A549 (cell line): ENCODE data around the gene TICAM1. TPM values are rescaled to one million over a fixed set of nuclear protein-coding genes. Genes with fewer than 3 reads are reported as not detected.

Source experiments
- ATAC-seq, 2 experiments: fragments of 200-7000 bp in 1 of 2; fragments of >200 bp in 1 of 2; cut with Nextera tagmentation in 1 of 2; cut with Tn5 transposase in 1 of 2; 3 replicates each; pipeline versions ENCODE4 v1.8.0 to v1.9.1; 2018 to 2020; ENCODE audit warnings: mild to moderate bottlenecking in 1 of 2, moderate library complexity in 1 of 2
- CTCF ChIA-PET: fragments of 300-600 bp; sonication (Branson Sonifier 250); formaldehyde crosslinking; extraction: SDS; loops from one replicate; lab custom pipeline; 2021; ENCODE audit warnings: antibody characterized with exemption, inconsistent platforms; lab: Yijun Ruan, JAX
- POLR2A ChIA-PET: fragments of 350-600 bp; formaldehyde crosslinking; extraction: SDS; loops from one replicate; lab custom pipeline; 2021; ENCODE audit warnings: antibody characterized with exemption, inconsistent platforms; lab: Yijun Ruan, JAX
- DNase-seq, 2 experiments: peaks; one replicate each; pipeline versions ENCODE4 v3.0.0 to v3.0.0-alpha.2; 2011 to 2016; ENCODE audit warnings: low read depth in 1 of 2, low spot score in 1 of 2
- FAIRE-seq: peaks from 2 replicates; lab custom pipeline; 2011; peaks lifted over from hg19 to GRCh38; lab: Jason Lieb, UNC
- H3K27ac ChIP-seq, 2 experiments: fragments of >200 bp; sonication (Bioruptor Twin); formaldehyde crosslinking; 3 replicates each; pipeline ENCODE4 v1.5.1; 2016 to 2017
- H3K4me1 ChIP-seq: fragments of >200 bp; sonication (Bioruptor Twin); formaldehyde crosslinking; 3 replicates; pipeline ENCODE4 v1.6.1; 2016
- H3K4me2 ChIP-seq: fragments of >200 bp; sonication (Bioruptor Twin); formaldehyde crosslinking; 3 replicates; pipeline ENCODE4 v1.6.1; 2016
- H3K4me3 ChIP-seq: fragments of >200 bp; sonication (Bioruptor Twin); formaldehyde crosslinking; 3 replicates; pipeline ENCODE4 v1.5.1; 2016
- H3K9me3 ChIP-seq: fragments of >200 bp; sonication (Bioruptor Twin); formaldehyde crosslinking; 3 replicates; pipeline ENCODE4 v1.6.1; 2016
- BHLHE40 ChIP-seq: IDR thresholded peaks from 2 replicates; pipeline ENCODE4 v1.6.1; 2012; ENCODE audit warnings: low read depth, low read length, inconsistent platforms
- CBX2 ChIP-seq: fragments of 200-600 bp; sonication (generic); IDR thresholded peaks from 2 replicates; pipeline ENCODE4 v1.6.1; 2016; ENCODE audit warnings: low read depth, mild to moderate bottlenecking, borderline replicate concordance
- CBX8 ChIP-seq: fragments of 200-600 bp; sonication (generic); IDR thresholded peaks from 2 replicates; pipeline ENCODE4 v1.6.1; 2016
- EP300 ChIP-seq, 2 experiments: fragments of >200 bp; sonication (Bioruptor Twin); formaldehyde crosslinking; IDR thresholded peaks; 2 replicates in 1 of 2; 3 replicates in 1 of 2; pipeline ENCODE4 v1.6.1; 2016 to 2017
- ESRRA ChIP-seq: fragments of 150-350 bp; IDR thresholded peaks from 2 replicates; pipeline ENCODE4 v1.6.1; 2014; ENCODE audit warnings: mild to moderate bottlenecking, low read length, borderline replicate concordance
- FOXS1 ChIP-seq: fragments of 250-450 bp; sonication (Bioruptor Pico); IDR thresholded peaks from 2 replicates; pipeline ENCODE4 v1.5.0; 2020; ENCODE audit warnings: mild to moderate bottlenecking, moderate library complexity
- GATA3 ChIP-seq: IDR thresholded peaks from 2 replicates; pipeline ENCODE4 v1.6.1; 2012; ENCODE audit warnings: borderline replicate concordance
- HEYL ChIP-seq: fragments of 250-450 bp; sonication (Bioruptor Pico); IDR thresholded peaks from 2 replicates; pipeline ENCODE4 v1.8.0; 2021; ENCODE audit warnings: mild to moderate bottlenecking, moderate library complexity
- HOXA7 ChIP-seq: fragments of 250-450 bp; sonication (Bioruptor Pico); IDR thresholded peaks from 2 replicates; pipeline ENCODE4 v1.5.0; 2020; ENCODE audit warnings: mild to moderate bottlenecking, moderate library complexity
- JUN ChIP-seq, 2 experiments: fragments of >200 bp; sonication (Bioruptor Twin); formaldehyde crosslinking; IDR thresholded peaks; 2 replicates in 1 of 2; 3 replicates in 1 of 2; pipeline ENCODE4 v1.6.1; 2016 to 2017
- KDM1A ChIP-seq: fragments of 200-600 bp; sonication (generic); IDR thresholded peaks from 2 replicates; pipeline ENCODE4 v1.6.1; 2016; ENCODE audit warnings: low read depth, mild to moderate bottlenecking
- MAFK ChIP-seq: fragments of 450-650 bp; IDR thresholded peaks from 2 replicates; pipeline ENCODE4 v1.6.1; 2014; ENCODE audit not compliant: partially characterized antibody
- MAZ ChIP-seq: fragments of 150-350 bp; IDR thresholded peaks from 2 replicates; pipeline ENCODE4 v1.6.1; 2014; ENCODE audit warnings: antibody characterized with exemption, low read depth, low read length, borderline replicate concordance
- PHF8 ChIP-seq: fragments of 200-600 bp; sonication (generic); IDR thresholded peaks from 2 replicates; pipeline ENCODE4 v1.6.1; 2016; ENCODE audit warnings: low read depth, mild to moderate bottlenecking, antibody characterized with exemption, moderate library complexity, borderline replicate concordance
- POLR2A ChIP-seq: IDR thresholded peaks from 2 replicates; pipeline ENCODE4 v1.6.1; 2012; ENCODE audit warnings: mild to moderate bottlenecking, low read length
- RFX5 ChIP-seq: fragments of 450-650 bp; IDR thresholded peaks from 2 replicates; pipeline ENCODE4 v1.7.1; 2014; ENCODE audit warnings: antibody characterized with exemption, mild to moderate bottlenecking, moderate library complexity
- TP53 ChIP-seq: fragments of 250-450 bp; sonication (Bioruptor Pico); IDR thresholded peaks from 2 replicates; pipeline ENCODE4 v1.5.0; 2021; ENCODE audit warnings: mild to moderate bottlenecking, moderate library complexity
- ZC3H11A ChIP-seq: fragments of 450-650 bp; IDR thresholded peaks from 2 replicates; pipeline ENCODE4 v1.6.1; 2014; ENCODE audit warnings: antibody characterized with exemption, mild to moderate bottlenecking
- WGBS: methylation state at CpG from one replicate; pipeline ENCODE4 v1.1.6; 2017; ENCODE audit errors: missing lambda C conversion rate; 5-methylcytosine and 5-hydroxymethylcytosine counted together
- polyA minus RNA-seq: library from RNA; depleted of rRNA, polyadenylated mRNA; stranded (reverse); fragments of >200 nt; gene quantifications from 2 replicates; pipeline ENCODE4 v1.2.3, GENCODE V29; 2011; rRNA and poly(A)+ RNA removed
- polyA plus RNA-seq, 4 experiments: library from polyadenylated mRNA; depleted of rRNA in 3 of 4; stranded (reverse); fragments of >200 nt; fragmentation: RNase III in 1 of 4; extraction: RNeasy Plus Mini Kit Qiagen cat#74134 plus additional on column Dnase treatment in 1 of 4; gene quantifications; 2 replicates in 3 of 4; 3 replicates in 1 of 4; pipeline ENCODE4 v1.2.3, GENCODE V29; 2011 to 2017
- TF ChIP-seq, protein P1 (sequence below): fragments of 250-450 bp; sonication (Bioruptor Pico); IDR thresholded peaks from 2 replicates; pipeline ENCODE4 v1.5.0; 2021; ENCODE audit warnings: mild to moderate bottlenecking, moderate library complexity, borderline replicate concordance
- TF ChIP-seq, protein P2 (sequence below): IDR thresholded peaks from 2 replicates; pipeline ENCODE4 v1.6.1; 2012
- TF ChIP-seq, protein P3 (sequence below): fragments of 450-650 bp; IDR thresholded peaks from 2 replicates; pipeline ENCODE4 v1.6.1; 2014; ENCODE audit warnings: antibody characterized with exemption
- TF ChIP-seq, protein P4 (sequence below): fragments of >200 bp; sonication (Bioruptor Twin); formaldehyde crosslinking; IDR thresholded peaks from 3 replicates; pipeline ENCODE4 v1.5.1; 2016

TICAM1 gene
- polyA plus RNA-seq (2011; rRNA removed) (0.78 and 2.0 TPM in 2 replicates), polyA plus RNA-seq (2017; fragmentation: RNase III; extraction: RNeasy Plus Mini Kit Qiagen cat#74134 plus additional on column Dnase treatment) (3.8 to 4.0 TPM (median 3.9 TPM) in 3 replicates), polyA minus RNA-seq (0.92 and 0.95 TPM in 2 replicates)
- polyA plus RNA-seq (2012; cell fraction: cytosol; rRNA removed) = 1.2 and 2.2 TPM in 2 replicates
- 2.6 and 3.8 TPM in 2 replicates for polyA plus RNA-seq (2012; cell fraction: nucleus; rRNA removed)

DNA sequence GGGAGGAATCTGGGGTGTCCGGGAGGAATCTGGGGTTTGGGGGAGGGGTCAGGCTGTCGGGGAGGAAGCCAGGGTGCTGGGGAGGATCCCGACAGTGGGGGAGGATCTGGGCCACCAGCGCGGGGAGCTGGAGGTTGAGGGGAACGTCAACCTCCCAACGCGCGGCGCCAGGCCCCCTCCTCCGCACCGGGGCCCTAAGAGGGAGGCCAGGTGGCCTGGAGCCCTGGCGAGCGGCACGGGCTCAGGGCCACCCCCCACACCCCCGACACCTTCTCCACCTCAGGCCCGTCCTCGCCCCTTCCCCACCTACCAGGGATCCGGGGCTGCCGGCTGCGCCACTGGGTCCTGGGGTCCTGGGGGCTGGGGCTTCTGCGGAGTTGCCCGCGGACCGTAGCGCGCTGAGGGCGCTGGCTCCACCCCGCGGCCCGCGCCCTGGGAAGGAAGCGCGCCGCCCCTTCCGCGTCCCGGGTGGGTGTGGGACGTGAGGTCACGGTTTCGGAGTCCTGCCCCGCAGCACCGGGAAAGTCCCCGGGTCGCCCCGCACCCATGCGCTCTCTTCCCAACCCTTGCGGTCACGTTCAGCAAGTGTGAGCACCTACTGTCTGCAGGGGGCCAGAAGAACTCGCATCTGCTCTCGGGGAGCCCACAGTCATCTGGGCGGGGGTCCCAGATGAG is at the start of gene TICAM1:
TICAM1 (minus strand) TSS at position 409 of the 675 bp plus-strand sequence. CDS start 13,335 bp downstream, outside the sequence.
- POLR2A ChIA-PET = interaction anchor here (1.3 kb wide), 1 partner anchor 19 kb away, joined by 12 read pairs; no protein-coding TSS in a partner anchor
- 1% methylated on average over 14 of the region's 52 CpGs for WGBS
- Histone ChIP-seq H3K9me3 (no peaks in the 10 kb centered on the region), H3K4me1 (peaks cover 19% of the 10 kb centered on the region), H3K27ac (peak within 1 kb of the TSS; percentile 89 to 95)
- ATAC-seq = peak; percentile 87 to 90
- CTCF ChIA-PET = interaction anchor here (1.0 to 2.8 kb wide), 6 partner anchors 9 to 80 kb away, joined by 3 to 15 read pairs (median 5); no protein-coding TSS in a partner anchor
- peak; percentile 48 to 58 for DNase-seq
- TF ChIP-seq FOXS1 (CRISPR knock-in tag) = no peak
- TF ChIP-seq CBX2 = no peak
- TF ChIP-seq TP53 (CRISPR knock-in tag) = no peak
- no peak for TF ChIP-seq ESRRA
- TF ChIP-seq, protein P1, sequence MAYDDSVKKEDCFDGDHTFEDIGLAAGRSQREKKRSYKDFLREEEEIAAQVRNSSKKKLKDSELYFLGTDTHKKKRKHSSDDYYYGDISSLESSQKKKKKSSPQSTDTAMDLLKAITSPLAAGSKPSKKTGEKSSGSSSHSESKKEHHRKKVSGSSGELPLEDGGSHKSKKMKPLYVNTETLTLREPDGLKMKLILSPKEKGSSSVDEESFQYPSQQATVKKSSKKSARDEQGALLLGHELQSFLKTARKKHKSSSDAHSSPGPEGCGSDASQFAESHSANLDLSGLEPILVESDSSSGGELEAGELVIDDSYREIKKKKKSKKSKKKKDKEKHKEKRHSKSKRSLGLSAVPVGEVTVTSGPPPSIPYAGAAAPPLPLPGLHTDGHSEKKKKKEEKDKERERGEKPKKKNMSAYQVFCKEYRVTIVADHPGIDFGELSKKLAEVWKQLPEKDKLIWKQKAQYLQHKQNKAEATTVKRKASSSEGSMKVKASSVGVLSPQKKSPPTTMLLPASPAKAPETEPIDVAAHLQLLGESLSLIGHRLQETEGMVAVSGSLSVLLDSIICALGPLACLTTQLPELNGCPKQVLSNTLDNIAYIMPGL = no peak
- no peak for TF ChIP-seq MAFK
- TF ChIP-seq POLR2A = peak; percentile 67
- no peak for TF ChIP-seq HOXA7 (CRISPR knock-in tag)
- TF ChIP-seq EP300 (IDR thresholded peaks at IDR 0.05) = no peak
- TF ChIP-seq BHLHE40 = peak; percentile 55; the same call in 1 of the 2 replicates
- TF ChIP-seq MAZ = no peak
- peak; percentile 46; the same call in 1 of the 2 replicates for TF ChIP-seq PHF8
- TF ChIP-seq HEYL (CRISPR knock-in tag) = no peak
- TF ChIP-seq ZC3H11A = no peak
- no peak for TF ChIP-seq GATA3
- TF ChIP-seq, protein P2, sequence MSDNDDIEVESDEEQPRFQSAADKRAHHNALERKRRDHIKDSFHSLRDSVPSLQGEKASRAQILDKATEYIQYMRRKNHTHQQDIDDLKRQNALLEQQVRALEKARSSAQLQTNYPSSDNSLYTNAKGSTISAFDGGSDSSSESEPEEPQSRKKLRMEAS = peak; percentile 39; the same call in 1 of the 2 replicates
- no peak for TF ChIP-seq KDM1A
- TF ChIP-seq JUN (IDR thresholded peaks at IDR 0.05) = peak in 1 of 2 experiments; percentile 19; a peak in 1 of 5 replicates
- no peak for TF ChIP-seq CBX8
- TF ChIP-seq, all 56 proteins: peak for 5
- H3K4me3 ChIP-seq = peak within 1 kb of the TSS; percentile 81
- FAIRE-seq = no peak
- H3K4me2 ChIP-seq = peak within 1 kb of the TSS; percentile 88

DNA sequence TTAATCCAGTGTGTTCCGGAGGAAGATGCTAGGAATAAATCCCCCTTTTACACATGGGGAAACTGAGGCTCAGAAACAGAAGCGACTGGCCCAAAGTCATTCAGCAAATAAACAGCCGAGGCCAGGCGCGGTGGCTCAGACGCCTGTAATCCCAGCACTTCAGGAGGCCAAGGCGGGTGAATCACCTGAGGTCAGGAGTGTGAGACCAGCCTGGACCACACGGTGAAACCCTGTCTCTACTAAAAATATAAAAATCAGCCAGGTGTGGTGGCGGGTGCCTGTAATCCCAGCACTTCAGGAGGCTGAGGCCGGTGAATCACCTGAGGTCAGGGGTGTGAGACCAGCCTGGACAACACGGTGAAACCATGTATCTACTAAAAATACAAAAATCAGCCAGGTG is 47.5 kb upstream of the TICAM1 start:
- Histone ChIP-seq H3K4me3 (no peak overlapping the region), H3K9me3 (no peaks in the 10 kb centered on the region), H3K4me2 (no peak overlapping the region)
- DNase-seq = no peak
- WGBS = 79% methylated on average over 11 of the region's 11 CpGs
- ATAC-seq = no peak
- no peak for TF ChIP-seq BHLHE40
- TF ChIP-seq, all 56 proteins: peak for 0
- Histone ChIP-seq H3K4me1 (no peaks in the 10 kb centered on the region), H3K27ac (no peak overlapping the region)
- CTCF ChIA-PET = interaction anchor here (1.2 kb wide), 1 partner anchor 154 kb away, joined by 3 read pairs; no protein-coding TSS in a partner anchor
- POLR2A ChIA-PET = interaction anchor here (0.7 kb wide), 1 partner anchor 32 kb away, joined by 3 read pairs; no protein-coding TSS in a partner anchor
- no peak for FAIRE-seq

DNA sequence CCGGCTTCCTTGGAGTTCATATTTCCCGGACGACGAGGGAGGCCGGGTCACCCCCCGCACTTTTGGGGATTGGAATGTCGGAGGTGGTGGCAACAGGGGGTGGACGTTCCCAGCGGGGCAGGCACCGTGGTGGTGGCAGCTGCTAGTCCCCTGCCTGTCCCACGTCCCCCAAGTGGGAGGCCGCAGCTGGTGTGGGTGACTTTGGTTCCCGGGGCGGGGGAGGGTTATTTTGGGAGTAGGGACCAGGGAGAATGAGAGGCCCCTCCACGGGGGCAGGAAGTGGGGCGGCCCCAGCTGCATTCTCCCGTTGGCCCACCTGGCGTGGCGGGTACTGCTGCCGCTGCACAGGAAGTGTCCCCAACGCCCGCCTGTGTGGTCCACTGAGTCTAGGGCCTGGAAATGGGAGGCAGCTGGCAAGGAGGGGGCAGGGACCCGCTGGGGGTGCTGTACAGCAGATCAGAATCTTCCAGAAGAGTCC is 47.0 kb upstream of the TICAM1 start:
- TF ChIP-seq HOXA7 (CRISPR knock-in tag) = no peak
- TF ChIP-seq, protein P3, sequence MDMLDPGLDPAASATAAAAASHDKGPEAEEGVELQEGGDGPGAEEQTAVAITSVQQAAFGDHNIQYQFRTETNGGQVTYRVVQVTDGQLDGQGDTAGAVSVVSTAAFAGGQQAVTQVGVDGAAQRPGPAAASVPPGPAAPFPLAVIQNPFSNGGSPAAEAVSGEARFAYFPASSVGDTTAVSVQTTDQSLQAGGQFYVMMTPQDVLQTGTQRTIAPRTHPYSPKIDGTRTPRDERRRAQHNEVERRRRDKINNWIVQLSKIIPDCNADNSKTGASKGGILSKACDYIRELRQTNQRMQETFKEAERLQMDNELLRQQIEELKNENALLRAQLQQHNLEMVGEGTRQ = no peak
- TF ChIP-seq EP300 (IDR thresholded peaks at IDR 0.05) = no peak
- TF ChIP-seq PHF8 = no peak
- TF ChIP-seq RFX5 = no peak
- TF ChIP-seq, protein P4, sequence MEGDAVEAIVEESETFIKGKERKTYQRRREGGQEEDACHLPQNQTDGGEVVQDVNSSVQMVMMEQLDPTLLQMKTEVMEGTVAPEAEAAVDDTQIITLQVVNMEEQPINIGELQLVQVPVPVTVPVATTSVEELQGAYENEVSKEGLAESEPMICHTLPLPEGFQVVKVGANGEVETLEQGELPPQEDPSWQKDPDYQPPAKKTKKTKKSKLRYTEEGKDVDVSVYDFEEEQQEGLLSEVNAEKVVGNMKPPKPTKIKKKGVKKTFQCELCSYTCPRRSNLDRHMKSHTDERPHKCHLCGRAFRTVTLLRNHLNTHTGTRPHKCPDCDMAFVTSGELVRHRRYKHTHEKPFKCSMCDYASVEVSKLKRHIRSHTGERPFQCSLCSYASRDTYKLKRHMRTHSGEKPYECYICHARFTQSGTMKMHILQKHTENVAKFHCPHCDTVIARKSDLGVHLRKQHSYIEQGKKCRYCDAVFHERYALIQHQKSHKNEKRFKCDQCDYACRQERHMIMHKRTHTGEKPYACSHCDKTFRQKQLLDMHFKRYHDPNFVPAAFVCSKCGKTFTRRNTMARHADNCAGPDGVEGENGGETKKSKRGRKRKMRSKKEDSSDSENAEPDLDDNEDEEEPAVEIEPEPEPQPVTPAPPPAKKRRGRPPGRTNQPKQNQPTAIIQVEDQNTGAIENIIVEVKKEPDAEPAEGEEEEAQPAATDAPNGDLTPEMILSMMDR = no peak
- TF ChIP-seq, all 56 proteins: peak for 0
- ATAC-seq = no peak
- WGBS = 71% methylated on average over 7 of the region's 23 CpGs
- CTCF ChIA-PET = interaction anchor here (0.8 to 1.8 kb wide), 3 partner anchors 13 to 155 kb away, joined by 3 to 8 read pairs (median 3); no protein-coding TSS in a partner anchor
- Histone ChIP-seq H3K9me3 (no peaks in the 10 kb centered on the region), H3K27ac (no peak overlapping the region), H3K4me1 (no peaks in the 10 kb centered on the region), H3K4me3 (no peak overlapping the region), H3K4me2 (no peak overlapping the region)
- DNase-seq = no peak
- no peak for FAIRE-seq
- POLR2A ChIA-PET = no interaction called here
